ENCODE results near the gene NRP2. TPM values are rescaled to one million over a fixed set of nuclear protein-coding genes. Genes with fewer than 3 reads are reported as not detected.

The NRP2 gene
- total RNA-seq, 2 experiments from 2014 or later = 1.1 to 2.0 TPM

- peaks cover 16% of the 10 kb centered on the region for H3K27me3 Mint-ChIP-seq
- H3K9me3 Mint-ChIP-seq = no peaks in the 10 kb centered on the region
- no peak overlapping the region for H3K4me3 Mint-ChIP-seq
- H3K4me1 Mint-ChIP-seq = peaks cover 8% of the 10 kb centered on the region
- DNase-seq = no peak
- no peak overlapping the region for H3K27ac Mint-ChIP-seq
- H3K36me3 Mint-ChIP-seq = no peaks in the 10 kb centered on the region
Measured at GRCh38 chr2:205675861-205676516, 6.3 kb upstream of the NRP2 start.

GRCh38 chr2:205678541-205679142, 3.7 kb upstream of the NRP2 start:
- Mint-ChIP-seq H3K27ac (no peak overlapping the region), H3K9me3 (no peaks in the 10 kb centered on the region), H3K27me3 (peaks cover 33% of the 10 kb centered on the region), H3K4me3 (no peak overlapping the region), H3K36me3 (no peaks in the 10 kb centered on the region), H3K4me1 (peaks cover 21% of the 10 kb centered on the region)
- no peak for DNase-seq

GRCh38 chr2:205679410-205680009, 2.8 kb upstream of the NRP2 start:
- Mint-ChIP-seq H3K4me1 (peaks cover 21% of the 10 kb centered on the region), H3K36me3 (no peaks in the 10 kb centered on the region), H3K4me3 (no peak overlapping the region), H3K27ac (no peak overlapping the region), H3K27me3 (peaks cover 42% of the 10 kb centered on the region), H3K9me3 (no peaks in the 10 kb centered on the region)
- no peak for DNase-seq

GRCh38 chr2:205680067-205680466, 2.2 kb upstream of the NRP2 start:
- peaks cover 47% of the 10 kb centered on the region for H3K27me3 Mint-ChIP-seq
- H3K36me3 Mint-ChIP-seq = no peaks in the 10 kb centered on the region
- H3K4me1 Mint-ChIP-seq = peaks cover 25% of the 10 kb centered on the region
- no peak overlapping the region for H3K27ac Mint-ChIP-seq
- H3K4me3 Mint-ChIP-seq = no peak overlapping the region
- no peaks in the 10 kb centered on the region for H3K9me3 Mint-ChIP-seq
- no peak for DNase-seq

- Mint-ChIP-seq H3K36me3 (no peaks in the 10 kb centered on the region), H3K27ac (no peak overlapping the region), H3K4me1 (peaks cover 32% of the 10 kb centered on the region), H3K4me3 (no peak overlapping the region), H3K9me3 (no peaks in the 10 kb centered on the region), H3K27me3 (peaks cover 56% of the 10 kb centered on the region)
- DNase-seq = no peak
Measured at GRCh38 chr2:205680903-205681302, 1.4 kb upstream of the NRP2 start.

GRCh38 chr2:205681401-205682238, 681 bp upstream of the NRP2 start:
- Mint-ChIP-seq H3K4me1 (peaks cover 36% of the 10 kb centered on the region), H3K9me3 (no peaks in the 10 kb centered on the region), H3K4me3 (peak overlapping the region; percentile 67), H3K27ac (no peak overlapping the region), H3K36me3 (no peaks in the 10 kb centered on the region), H3K27me3 (peaks cover 63% of the 10 kb centered on the region)
- DNase-seq = no peak

- Mint-ChIP-seq H3K27me3 (peaks cover 77% of the 10 kb centered on the region), H3K27ac (no peak overlapping the region), H3K4me1 (peaks cover 36% of the 10 kb centered on the region), H3K4me3 (peak overlapping the region; percentile 64), H3K9me3 (no peaks in the 10 kb centered on the region), H3K36me3 (no peaks in the 10 kb centered on the region)
- DNase-seq = no peak
Measured at GRCh38 chr2:205682971-205683501, 735 bp downstream of the NRP2 start.

- peaks cover 31% of the 10 kb centered on the region for H3K4me1 Mint-ChIP-seq
- H3K27me3 Mint-ChIP-seq = peaks cover 82% of the 10 kb centered on the region
- no peaks in the 10 kb centered on the region for H3K36me3 Mint-ChIP-seq
- H3K4me3 Mint-ChIP-seq = peak overlapping the region; percentile 64
- no peak overlapping the region for H3K27ac Mint-ChIP-seq
- H3K9me3 Mint-ChIP-seq = no peaks in the 10 kb centered on the region
- DNase-seq = no peak
Measured at GRCh38 chr2:205683502-205684367, 1.4 kb downstream of the NRP2 start.

- Mint-ChIP-seq H3K9me3 (no peaks in the 10 kb centered on the region), H3K4me1 (peaks cover 28% of the 10 kb centered on the region), H3K27ac (no peak overlapping the region), H3K36me3 (no peaks in the 10 kb centered on the region), H3K4me3 (peak overlapping the region; percentile 61), H3K27me3 (peaks cover 82% of the 10 kb centered on the region)
- DNase-seq = no peak
Measured at GRCh38 chr2:205684871-205685313, 2.6 kb downstream of the NRP2 start.

- Mint-ChIP-seq H3K36me3 (no peaks in the 10 kb centered on the region), H3K4me3 (peak overlapping the region; percentile 74), H3K27me3 (peaks cover 77% of the 10 kb centered on the region), H3K9me3 (no peaks in the 10 kb centered on the region), H3K4me1 (peaks cover 28% of the 10 kb centered on the region), H3K27ac (peak overlapping the region; percentile 29)
- DNase-seq = no peak
Measured at GRCh38 chr2:205685314-205686055, 3.2 kb downstream of the NRP2 start.

GRCh38 chr2:205686056-205686782, 3.9 kb downstream of the NRP2 start:
- Mint-ChIP-seq H3K27ac (peak overlapping the region; percentile 34), H3K4me1 (peaks cover 28% of the 10 kb centered on the region), H3K27me3 (peaks cover 75% of the 10 kb centered on the region), H3K4me3 (peak overlapping the region; percentile 74), H3K36me3 (no peaks in the 10 kb centered on the region), H3K9me3 (no peaks in the 10 kb centered on the region)
- DNase-seq = no peak

- H3K4me1 Mint-ChIP-seq = peaks cover 24% of the 10 kb centered on the region
- no peak for DNase-seq
- no peak overlapping the region for H3K4me3 Mint-ChIP-seq
- no peaks in the 10 kb centered on the region for H3K36me3 Mint-ChIP-seq
- no peak overlapping the region for H3K27ac Mint-ChIP-seq
- peaks cover 69% of the 10 kb centered on the region for H3K27me3 Mint-ChIP-seq
- H3K9me3 Mint-ChIP-seq = no peaks in the 10 kb centered on the region
Measured at GRCh38 chr2:205686783-205687640, 4.7 kb downstream of the NRP2 start.
